Measurements from ENCODE around the gene NDUFS1.
"Not testable (repeated sequence)": the region's sequence is repeated elsewhere in the genome, so short reads cannot be mapped to it uniquely, and the experiment has no call there.

NDUFS1 gene

DNA sequence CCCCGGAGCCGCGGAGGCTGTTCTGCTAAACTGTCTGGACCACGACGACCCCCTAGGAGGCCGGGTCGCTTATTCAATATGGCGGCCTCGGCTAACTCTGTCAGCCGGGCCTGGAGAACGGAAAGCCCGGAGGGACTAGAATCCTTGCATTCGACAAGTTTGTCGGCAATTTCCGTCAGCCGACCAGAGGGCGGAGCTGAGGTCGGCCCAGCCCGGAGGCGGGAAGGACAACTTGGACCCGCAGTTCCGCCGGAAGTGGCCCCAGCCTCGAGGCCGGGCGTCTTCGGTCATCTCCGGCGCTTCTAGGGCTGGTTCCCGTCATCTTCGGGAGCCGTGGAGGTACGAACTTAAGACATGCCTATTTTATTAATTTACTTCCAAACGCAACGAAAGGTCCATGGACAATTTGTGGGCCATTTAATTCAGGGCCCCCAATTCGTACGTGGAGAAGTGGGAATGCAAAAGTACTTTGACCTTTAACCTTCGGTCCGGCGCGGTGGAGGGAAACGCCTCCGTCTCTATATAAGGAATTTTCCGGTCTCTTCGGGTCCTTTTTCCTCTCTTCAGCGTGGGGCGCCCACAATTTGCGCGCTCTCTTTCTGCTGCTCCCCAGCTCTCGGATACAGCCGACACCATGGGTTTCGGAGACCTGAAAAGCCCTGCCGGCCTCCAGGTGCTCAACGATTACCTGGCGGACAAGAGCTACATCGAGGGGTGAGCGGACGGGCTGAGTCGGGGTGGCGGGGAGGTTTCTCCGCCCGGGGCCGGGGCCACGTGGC, at the start of gene NDUFS1, which contains the start of gene EEF1B2:
TSS of gene NDUFS1 (minus strand) at position 99 of the 779 bp plus-strand sequence. CDS start 5,766 bp downstream, outside the sequence.
TSS of gene EEF1B2 (plus strand) at position 550 of the 779 bp plus-strand sequence. CDS start at position 635, 85 bp downstream.
- DNase-seq, result peak; percentile 97

DNA sequence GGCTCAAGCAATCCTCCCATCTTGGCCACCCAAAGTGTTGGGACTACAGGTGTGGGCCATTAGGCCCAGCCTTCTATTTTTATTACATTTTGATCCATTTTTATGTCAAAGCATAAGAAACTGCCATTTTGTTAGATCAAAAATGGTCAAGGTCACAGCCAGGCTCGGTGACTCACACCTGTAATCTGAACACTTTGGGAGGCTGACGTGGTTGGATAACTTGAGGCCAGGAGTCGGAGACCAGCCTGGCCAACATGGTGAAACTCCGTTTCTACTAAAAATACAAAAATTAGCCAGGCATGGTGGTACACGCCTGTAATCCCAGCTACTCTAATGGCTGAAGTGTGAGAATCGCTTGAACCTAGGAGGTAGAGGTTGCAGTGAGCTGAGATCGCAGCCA, 49.7 kb upstream of the NDUFS1 start:
- DNase-seq, result no peak

DNA sequence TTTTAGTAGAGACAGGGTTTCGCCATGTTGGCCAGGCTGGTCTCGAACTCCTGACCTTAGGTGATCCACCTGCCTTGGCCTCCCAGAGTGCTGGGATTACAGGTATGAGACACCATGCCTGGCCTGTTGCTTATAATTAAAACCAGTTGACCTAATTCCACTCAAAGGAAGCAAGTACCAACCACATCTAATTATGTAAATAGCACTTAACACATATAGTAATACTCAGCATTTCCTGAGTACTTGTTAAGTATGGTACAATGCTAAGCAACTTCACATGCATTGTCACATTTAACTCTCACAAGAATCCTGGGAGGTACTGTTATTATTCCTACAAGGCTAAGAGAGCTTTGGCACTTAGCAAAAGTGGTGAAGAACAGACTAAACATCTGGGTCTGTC, 48.1 kb upstream of the NDUFS1 start:
- DNase-seq, result not testable (repeated sequence)

DNA sequence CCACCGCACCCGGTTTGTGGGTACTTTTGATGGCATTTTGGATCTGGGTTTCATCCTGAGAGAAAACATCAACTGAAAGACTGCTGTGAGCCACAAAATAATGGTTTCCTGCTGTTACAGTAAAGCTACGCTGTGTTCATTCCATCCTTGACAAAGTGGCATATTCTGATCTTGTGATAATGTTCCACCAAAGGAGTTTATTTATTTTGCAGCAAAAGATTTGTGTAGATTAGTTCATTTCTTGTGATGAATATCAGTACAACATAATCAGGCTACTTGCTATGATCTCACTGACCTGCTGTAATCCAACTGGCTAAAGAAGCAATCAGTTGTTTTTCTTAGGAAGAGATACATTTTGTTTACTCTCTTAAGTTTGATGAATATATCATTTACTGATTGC, 45.5 kb upstream of the NDUFS1 start:
- DNase-seq, result no peak

DNA sequence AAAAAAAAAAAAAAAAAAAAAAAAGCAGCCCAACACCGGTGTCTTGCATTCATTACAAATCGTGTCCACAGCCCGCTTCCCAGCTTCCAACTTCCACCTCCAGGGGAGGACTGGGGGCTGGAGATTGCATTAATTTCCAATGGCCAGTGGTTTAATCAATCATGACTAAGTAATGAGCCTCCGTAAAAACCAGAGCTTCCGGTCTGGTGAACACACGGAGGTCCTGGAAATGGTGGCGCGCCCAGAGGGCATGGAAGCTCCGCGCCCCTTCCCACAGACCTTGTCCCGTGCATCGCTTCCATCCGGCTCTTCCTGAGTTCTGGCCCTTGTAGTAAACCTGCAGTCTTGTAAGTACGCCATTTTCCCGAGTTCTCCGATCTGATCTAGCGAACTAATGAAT, 44.1 kb upstream of the NDUFS1 start:
- no peak for DNase-seq

DNA sequence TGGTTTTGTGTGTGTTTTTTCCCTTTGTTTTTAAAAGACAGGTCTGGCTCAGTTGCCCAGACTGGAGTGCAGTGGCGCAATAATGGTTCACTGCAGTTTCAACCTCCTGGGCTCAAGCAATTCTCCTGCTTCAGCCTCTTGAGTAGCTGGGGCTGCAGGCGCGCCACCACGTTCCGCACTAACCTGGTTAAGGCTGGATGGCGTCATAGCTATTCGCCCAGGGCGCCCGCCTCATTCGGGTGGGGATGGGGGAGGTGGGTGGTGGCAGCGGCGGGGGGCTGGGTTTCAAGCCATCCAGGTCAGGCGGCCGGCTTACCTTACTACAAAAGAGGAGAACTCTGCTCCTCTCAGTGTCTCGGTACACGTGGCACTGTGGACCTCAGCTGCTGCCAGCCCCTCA, 43.2 kb upstream of the NDUFS1 start:
- no peak for DNase-seq

DNA sequence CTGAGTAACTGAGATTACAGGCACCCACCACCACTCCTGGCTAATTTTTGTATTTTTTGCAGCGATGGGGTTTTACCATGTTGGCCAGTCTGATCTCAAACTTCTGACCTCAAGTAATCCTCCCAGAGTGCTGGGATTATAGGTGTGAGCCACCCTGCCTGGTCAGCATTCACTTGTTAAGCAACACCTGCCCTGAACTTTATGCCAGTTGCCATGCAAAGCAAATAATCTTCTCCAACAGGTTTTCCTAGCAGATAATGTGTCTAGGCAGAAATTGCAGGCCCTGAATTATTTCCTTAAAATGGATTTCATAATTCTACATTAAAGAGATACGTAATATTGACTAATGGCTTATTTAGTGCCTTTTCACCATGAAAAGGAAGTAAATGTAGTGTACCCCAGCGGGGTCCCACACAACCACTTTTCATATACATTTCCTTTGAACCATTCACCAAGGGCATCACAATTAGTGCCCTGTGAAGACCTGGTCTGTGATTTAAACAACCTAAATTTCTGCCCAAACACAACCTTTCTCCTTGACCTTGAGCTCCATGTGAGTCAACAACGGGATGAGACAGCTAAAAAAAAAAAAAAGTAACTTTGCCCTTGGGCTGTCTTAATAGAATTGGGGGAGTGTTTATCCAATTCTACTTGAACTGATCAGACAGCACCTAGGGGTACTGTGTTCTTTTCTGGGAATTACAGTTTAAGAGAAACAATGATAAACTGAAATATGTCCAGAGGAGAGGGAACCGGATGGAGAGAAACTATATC, 42.0 kb upstream of the NDUFS1 start:
- DNase-seq, result no peak

DNA sequence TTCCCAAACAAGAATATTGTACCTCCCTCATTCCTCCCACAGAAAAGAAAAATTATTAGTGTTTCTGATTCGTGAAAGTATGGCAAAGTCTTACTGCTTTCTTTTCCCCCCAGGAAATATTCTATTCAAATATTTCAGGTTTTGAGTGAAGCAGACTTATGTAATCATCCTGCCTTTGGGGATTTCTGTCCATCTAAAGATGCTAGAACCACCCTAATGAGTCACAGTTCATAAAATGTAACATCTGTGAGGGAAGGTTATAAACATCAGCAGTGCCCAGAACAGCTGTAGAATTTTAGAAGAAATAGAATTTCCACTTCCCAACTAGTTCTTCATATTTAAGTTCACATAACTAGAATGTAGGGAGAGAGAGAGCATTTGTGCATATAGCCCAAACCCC, 39.4 kb upstream of the NDUFS1 start:
- no peak for DNase-seq

DNA sequence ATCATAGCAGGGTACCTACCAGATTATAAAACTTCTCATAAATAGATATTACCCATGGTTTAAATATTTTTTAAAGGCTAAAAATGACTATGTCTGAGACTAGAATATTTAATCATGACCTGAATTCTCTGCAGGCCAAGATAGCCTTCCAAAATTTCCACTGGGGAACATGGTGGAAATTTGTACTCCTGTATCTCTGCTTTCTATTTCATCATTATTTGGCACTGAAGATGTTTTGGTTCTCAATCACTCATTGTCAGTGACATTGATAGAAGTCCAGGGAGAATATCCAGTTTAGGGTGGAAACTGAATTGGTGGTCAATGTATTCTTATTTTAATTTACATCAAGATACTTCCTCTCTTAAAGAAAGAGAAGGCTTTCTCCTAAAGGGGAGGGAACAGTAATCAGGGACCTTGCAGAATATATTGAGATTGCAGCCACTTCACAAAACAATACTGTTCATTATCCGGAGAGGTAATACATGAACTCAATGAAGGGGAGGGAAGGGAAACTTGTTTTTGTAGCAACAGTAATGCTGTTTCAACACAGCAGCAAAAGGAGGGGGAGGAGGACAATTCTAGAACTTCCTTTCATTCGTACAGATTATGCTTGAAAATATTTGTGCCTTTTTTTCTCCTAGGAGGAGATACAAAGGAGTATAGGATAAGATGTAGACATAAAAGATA, 34.6 kb upstream of the NDUFS1 start:
- no peak for DNase-seq

DNA sequence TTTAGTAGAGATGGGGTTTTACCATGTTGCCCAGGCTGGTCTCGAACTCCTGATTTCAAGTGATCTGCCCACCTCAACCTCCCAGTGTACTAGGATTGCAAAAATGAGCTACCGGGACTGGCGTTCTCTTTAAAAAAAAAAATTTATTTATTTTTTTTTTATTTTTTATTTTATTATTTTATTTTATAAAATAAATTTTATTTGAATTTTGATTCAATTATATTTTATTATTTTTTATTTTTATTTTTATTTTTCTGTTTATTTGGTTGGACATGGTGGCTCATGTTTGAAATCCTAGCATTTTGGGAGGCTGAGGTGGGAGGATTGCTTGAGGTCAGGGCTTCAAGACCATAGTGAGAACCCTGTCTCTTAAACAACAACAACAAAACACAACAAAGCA, 32.9 kb upstream of the NDUFS1 start:
- DNase-seq, result no peak

DNA sequence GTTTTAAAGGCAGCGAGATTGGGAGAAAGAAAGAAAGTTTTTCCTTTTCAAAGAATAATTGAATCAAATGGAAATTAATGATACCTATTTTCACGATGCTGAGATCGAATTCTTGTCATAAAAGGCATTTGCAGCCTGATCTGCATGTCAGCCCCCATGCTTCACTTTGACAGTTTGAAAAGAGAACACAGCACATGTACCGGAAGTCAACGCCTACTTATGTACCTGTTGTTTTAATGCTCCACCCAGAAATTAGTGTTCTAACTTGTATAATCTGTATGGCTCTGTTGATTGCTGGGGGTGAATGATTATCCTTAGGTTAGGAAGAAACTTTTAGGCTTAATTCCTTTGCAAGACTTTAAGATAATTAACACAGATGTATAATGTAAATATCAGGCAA, 31.4 kb upstream of the NDUFS1 start:
- DNase-seq, result no peak

DNA sequence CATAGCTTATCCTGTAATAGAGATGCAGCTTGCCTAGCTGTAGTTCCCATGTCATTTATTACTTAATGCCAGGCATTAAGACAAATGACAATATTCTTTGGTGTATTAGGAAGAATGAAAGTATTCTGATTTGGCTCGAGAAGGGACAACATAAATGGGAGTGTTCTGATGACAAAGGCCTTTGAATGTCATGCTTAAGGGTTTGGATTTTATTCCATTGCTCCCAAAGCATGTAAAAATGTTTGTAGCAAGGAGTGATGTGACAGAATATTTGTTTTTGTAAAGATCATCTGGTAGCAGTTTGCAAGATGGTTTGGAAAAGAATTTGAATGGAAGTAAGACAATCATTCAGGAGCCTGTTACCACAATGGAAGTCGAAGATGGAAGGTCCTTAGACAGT, 30.9 kb upstream of the NDUFS1 start:
- DNase-seq, result no peak

DNA sequence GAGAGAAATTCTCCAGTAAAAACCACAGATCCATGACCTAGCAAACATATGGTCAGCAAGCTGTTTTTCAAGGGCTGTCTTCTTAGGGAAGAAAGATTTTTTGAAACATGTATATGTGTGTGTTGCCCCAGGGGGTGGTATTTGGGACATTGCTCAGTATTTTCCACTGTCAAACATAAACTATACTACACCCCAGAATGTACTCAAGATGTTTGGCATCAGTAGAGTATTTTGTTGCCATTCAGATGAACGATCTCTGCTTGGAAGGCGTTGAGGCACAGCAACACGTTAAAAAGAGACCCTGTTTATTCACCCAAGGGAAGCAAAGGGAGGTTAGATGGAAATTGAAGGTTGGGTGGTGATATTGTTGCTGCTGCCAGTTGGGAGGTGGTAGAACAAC, 30.4 kb upstream of the NDUFS1 start:
- no peak for DNase-seq

DNA sequence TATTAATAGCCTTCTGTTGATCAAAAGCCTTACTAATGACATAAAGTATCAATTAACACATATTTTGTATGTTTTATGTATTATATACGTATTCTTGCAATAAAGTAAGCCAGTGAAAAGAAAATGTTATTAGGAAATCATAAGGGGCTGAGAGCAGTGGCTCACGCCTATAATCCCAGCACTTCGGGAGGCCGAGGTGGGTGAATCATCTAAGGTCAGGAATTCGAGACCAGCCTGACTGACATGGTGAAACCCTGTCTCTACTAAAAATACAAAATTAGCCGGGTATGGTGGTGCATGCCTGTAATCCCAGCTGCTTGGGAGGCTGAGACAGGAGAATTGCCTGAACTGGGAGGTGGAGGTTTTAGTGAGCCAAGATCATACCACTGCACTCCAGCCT, 22.3 kb upstream of the NDUFS1 start:
- DNase-seq, result not testable (repeated sequence)

DNA sequence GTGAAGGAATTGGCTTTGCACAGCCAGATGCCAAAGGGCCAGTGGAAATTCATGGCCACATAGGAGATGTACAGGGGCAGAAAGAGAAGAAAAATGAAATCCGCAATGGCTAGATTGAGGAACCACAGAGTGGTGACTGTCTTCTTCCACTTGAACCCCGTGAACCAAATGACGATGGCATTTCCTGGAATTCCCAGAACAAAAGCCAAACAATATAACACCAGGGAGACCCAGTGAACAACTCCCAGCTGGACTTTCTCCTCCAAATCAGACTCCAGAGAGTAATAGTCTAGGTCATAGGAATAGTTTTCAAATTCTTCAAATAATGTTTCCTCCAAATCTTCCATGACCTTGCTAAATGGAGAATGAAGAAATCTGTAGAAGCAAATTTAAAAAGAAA, 17.7 kb upstream of the NDUFS1 start:
- no peak for DNase-seq

DNA sequence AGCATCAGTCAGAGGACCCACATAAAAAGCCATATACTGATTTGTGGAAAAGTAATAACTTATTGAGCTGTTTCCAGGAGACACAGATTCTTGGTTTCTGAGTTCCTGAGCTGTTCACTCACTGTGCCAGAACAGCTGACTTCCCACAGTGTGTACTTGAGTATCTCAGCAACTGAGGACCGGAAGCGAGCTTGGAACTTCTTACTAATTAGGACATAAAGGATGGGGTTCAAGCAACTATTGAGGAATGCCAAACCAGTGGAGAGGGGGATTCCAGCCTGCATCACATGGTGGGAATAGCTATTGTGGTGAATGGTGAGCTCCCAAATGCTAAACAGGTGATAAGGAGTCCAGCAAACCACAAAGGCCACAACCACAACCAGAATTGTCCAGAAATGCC, 16.9 kb upstream of the NDUFS1 start:
- no peak for DNase-seq

DNA sequence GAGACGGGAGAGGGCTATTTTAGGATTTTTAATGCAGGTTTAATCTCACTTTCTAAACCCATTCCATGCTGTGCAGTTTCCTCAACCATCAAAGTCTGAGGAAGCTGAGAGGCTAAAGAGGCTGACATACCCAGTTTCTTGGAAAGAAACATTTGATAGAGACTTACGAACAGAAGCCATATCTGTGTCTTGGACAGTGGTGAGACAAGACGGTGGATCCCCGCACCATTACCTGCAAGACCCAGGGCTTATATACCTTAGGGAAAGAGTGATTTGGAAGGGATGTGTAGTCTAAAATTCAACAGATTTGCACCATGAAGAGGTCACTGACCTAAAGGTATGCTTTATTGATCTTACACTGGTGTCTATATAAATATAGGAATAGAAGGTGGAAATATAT, 13.9 kb upstream of the NDUFS1 start:
- no peak for DNase-seq

DNA sequence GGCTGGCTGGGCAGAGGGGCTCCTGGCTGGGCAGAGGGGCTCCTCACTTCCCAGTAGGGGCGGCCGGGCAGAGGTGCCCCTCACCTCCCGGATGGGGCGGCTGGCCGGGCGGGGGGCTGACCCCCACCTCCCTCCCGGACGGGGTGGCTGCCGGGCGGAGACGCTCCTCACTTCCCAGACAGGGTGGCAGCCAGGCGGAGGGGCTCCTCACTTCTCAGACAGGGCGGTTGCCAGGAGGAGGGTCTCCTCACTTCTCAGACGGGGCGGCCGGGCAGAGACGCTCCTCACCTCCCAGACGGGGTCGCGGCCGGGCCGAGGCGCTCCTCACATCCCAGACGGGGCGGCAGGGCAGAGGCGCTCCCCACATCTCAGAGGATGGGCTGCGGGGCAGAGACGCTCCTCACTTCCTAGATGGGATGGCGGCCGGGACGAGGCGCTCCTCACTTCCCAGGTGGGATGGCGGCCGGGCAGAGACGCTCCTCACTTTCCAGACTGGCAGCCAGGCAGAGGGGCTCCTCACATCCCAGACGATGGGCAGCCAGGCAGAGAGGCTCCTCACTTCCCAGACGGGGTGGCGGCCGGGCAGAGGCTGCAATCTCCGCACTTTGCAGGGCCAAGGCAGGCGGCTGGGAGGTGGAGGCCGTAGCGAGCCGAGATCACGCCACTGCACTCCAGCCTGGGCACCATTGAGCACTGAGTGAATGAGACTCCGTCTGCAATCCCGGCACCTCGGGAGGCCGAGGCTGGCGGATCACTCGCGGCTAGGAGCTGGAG, 12.6 kb upstream of the NDUFS1 start:
- not testable (repeated sequence) for DNase-seq

DNA sequence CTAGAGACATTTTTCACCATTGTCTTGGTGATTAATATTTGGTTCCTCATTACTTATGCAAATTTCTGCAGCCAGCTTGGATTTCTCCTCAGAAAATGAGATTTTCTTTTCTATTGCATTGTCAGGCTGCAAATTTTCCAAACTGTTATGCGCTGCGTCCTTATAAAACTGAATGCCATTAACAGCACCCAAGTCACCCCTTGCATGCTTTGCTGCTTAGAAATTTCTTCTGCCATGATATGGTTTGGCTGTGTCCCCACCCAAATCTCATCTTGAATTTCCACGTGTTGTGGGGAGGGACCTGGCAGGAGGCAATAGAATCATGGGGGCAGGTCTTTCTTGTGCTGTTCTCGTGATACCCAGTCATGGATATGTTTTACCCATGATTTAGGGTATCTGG, 9.0 kb upstream of the NDUFS1 start:
- DNase-seq, result not testable (repeated sequence)

DNA sequence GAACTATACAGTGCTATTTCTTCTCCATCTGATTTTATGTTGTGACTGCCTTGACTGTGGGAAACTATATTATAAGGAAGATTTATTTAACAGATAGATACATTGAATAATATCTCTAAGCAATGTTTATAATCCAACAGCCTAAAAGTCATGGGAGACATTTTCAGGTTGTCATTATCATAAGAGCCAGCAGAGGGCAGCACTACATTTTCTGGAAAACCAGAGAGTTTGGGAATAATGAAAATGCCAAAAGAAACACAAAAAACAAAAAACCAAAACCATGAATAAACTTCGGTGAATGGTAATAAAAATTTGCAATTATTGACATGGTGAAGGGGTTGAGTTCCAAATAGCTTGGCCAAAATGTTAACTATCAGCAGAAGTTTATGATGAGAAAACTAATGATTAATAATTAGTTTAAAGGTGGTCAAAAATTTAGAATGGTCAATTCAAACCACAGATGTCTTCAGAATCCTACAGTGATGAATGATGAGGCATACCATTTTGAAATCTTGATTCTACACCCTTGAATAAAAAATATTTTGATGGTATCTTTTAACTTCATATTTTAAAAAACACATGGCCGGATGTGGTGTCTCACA, 5.1 kb upstream of the NDUFS1 start:
- peak; percentile 2 for DNase-seq

DNA sequence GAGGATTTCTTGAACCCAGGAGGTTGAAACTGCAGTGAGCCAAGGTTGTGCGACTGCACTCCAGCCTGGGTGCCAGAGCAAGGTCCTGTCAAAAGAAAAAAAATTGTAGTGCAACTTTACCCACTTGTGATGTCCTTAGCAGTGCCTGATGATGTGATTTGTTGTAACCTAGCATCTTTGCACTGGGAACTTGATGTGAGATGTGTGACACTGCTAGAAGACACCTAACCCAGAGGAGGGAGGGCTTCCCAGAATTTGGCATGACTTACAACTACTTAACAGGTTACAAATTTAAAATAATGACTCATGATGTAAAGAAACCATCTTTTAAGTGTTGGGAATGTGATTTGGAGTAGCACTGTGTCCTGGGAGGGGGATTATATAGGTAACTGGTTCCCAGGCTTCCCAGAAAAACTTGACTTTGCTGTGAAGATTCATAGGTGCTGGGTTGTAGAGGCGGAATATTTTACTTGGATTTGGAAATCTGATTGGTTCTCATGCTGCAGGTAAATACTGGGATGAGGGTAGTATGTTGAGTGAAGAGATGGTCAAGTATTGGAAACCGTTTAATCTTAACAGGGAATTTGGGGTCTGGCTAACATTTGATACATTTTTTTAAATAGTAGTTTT, 4.1 kb upstream of the NDUFS1 start:
- no peak for DNase-seq

DNA sequence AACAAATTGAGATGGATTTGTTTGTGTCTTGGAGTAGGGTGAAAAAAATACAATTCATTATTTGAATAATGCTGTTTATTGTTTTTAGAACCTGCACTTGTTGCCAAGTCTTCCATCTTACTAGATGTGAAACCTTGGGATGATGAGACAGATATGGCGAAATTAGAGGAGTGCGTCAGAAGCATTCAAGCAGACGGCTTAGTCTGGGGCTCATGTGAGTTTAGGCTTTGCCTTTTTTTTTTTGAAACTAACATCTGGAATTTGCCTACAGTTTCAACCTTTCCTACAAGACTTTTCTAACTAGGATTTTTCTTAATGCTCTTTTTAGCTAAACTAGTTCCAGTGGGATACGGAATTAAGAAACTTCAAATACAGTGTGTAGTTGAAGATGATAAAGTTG, 3.2 kb upstream of the NDUFS1 start:
- DNase-seq, result not testable (repeated sequence)

Data from NCI-H774 (cell line).